Stimulated activated CD4-positive, alpha-beta T cell treated with anti-CD3 and anti-CD28 coated beads, Interleukin-1b, Interleukin-23, amount 100 ng/mL, for 24 hours (primary cell): Measurements from ENCODE around the gene MYL3.

ENCODE experiments used
- DNase-seq, 4 experiments: peaks; one replicate each; pipeline ENCODE4 v3.0.0-alpha.2; 2020; ENCODE audit warnings: low read depth in 4 of 4, low spot score in 1 of 4

Gene MYL3

DNA sequence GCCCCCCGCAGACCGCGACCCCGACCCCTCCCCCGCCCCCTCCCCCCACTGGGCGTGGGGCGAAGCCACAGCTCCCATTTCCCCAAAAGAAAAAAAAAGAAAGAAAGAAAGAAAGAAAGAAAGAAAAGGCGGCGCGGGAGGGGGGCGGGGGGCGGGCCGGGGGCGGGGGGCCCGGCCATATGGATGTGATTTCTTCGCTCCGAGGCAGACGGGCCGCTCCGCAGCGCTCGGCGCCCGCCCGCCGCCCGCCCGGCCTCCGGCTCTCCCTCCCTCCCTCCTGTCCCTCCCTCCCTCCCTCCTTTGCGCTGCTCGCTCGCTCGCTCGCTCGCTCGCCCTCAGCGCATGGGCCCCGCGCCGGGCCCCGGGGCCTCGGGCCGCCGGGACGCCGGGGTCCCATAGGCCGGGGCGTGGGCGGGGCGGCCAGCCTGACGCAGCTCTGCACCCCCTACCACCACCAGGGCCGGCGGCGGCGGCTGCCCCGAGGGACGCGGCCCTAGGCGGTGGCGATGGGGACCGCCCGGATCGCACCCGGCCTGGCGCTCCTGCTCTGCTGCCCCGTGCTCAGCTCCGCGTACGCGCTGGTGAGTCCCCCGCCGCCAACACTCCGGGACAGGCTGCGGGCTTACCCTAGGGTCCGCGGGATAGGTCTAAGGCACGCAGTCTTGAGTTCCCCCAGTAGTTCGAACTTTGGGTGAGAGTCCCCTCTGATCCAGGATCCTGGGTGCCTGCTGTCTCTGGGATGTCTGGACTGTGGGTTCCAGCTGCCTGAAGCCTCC lies 20.0 kb upstream of the MYL3 start:
- no peak for DNase-seq

- DNase-seq = no peak
Measured at GRCh38 chr3:46882377-46883053, 19.3 kb upstream of the MYL3 start.

DNA sequence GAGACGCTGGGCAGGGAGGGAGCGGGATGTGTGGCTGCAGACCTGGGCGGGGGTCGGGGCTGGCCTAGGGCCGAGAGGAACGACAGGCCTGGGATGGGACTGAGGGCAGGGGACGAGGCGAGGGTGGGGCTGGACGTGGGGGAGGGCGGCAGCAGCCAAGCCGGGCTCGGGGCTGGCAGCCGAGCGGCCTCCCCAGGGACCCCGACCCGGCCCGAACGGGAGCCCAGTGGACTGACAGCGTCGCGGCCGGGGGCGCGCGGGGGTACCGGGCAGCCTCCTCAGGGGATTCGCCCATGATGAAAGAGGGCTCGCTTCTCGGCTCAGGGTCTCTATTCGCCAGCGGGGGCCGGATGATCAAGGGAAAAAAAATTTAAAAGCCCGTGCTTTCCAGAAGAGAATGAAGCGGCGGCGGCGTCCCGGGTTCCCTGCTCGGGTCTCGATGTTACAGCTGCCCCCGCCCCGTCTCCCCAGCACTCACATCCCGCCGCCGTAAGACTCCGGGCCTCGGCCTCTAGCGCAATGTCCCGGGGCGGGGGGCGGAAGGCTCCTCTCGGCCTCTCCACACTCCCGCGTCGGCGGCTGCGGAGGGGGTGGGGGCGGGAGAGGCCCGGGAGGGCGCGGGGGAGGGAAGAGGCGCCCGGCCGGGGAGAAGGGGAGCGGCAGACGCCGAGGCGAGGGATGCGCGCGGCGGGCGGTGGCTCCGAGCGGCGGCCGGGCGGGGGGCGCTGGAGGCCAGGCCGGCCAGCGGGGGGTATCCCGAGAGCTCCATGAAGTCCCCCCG lies 18.5 kb upstream of the MYL3 start:
- DNase-seq = no peak

DNA sequence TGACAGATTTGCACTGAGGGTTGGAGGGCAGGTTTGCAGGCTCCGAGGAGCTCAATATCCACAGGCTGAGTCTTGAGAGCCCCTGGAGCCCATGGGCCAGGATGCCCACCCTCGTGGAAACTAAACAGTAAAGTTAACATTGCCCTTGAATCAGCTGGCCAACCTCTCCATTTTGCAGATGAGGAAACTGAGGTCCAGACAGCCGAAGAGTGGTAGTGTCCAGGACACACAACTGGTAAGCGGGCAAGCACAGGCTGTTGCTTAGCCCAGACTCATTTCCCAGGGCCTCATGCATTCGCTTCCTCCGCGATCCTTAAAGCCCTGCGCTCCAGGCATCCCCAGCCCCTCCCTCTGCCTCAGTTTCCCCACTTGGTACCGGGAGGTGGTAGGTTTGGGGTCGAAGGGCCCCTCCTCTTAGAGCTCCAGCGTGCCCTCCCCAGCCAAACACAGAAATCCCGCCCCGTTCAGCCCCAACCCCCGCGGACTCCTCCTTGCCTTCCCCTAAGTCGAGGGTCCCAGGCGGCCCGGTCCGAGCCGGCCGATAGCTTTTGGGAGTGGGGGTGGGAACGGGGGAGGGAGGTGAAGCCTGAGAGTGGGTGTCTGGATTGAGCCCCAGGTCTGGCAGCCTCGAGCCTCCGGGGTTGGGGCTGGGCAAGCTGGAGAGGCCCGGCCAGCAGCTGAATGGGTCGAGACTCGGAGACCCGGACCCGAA lies 17.8 kb upstream of the MYL3 start:
- DNase-seq = no peak

DNA sequence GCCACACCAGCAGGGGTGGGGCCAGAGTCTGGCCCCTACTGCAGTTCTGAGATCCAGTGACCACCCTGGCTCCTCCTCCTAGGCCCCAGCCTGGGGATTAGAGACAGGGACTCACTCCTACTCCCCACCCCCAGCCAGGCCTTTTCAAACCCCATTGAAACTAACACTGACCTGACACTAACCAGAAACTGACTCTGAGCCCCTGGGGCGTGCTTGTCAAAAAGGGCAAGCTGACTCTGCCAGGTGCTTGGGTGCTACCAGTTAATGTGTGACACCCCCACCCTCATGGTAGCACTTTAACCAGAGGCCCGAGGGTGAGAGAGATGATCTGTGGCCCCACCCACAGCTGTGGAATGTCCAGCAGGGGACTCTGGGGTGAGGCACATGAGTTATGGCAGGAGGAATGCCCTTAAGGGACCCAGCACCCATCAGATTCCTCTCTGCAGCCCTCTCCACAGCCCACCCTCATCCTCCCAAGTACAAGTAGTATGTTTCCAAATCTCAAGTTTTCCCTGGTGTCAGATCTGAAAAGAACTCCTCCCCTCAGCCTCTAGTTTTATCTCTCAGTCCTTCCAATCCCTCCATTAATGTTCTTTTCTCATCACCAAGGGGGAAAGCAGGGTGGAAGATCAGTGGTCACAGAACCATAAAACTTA lies 15.7 kb upstream of the MYL3 start:
- DNase-seq = no peak

GRCh38 chr3:46877406-46878125 lies 14.3 kb upstream of the MYL3 start, which contains the start of gene PTH1R:
Gene PTH1R (plus strand): TSS chr3:46877721. CDS start chr3:46883560, 5,839 bp downstream.
- no peak for DNase-seq

DNA sequence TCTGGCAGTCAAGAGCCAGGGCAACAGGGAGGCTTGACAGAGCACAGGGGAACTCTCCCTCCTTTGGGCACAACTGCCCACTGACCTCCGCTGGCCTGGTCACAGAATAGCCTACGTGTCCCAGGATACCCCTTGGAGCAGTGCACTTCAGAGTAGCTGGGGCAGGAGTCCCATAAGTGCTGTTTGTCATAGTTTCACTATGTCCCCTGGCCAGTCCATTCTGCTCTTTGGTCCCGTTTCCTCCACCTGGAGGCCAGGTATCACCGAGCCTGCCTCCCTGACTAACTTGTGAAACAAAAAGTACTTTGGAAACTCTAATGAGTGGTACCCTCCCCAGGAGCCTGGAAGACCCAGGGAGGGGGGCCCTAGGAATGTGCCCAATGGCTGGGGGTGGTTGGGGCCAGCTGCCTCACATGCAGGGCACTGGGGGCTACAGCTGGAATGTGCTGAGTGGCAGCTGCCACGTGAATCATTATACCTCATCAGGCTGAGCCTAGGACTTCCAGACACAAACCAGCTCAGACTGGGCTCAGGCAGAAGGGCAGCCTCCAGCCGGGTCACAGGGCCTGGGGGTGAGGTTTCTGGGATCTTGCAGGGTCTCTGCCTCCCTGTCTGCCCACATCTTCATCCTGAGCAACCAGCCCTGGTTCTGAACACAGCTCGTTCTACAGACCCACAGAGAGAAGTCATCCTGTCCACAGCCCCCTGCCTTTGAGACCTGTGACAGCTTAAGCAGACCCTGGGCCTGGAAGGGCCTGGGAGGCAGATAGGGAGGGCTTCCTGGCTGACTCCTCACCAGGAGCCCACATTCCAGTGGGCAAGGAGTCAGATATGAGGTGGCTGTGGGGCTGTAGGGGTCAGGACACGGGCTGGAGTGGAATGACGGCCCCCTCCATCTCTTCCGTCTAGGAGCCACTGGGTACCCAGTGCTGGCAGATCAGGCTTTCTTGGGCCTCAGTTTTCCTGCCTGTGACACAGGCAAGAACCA lies 13.4 kb upstream of the MYL3 start:
- DNase-seq = no peak

- DNase-seq = no peak
Measured at GRCh38 chr3:46875560-46875959, 12.3 kb upstream of the MYL3 start.

GRCh38 chr3:46874430-46874829 lies 11.2 kb upstream of the MYL3 start:
- DNase-seq = no peak

GRCh38 chr3:46873521-46873920 lies 10.3 kb upstream of the MYL3 start:
- no peak for DNase-seq

DNA sequence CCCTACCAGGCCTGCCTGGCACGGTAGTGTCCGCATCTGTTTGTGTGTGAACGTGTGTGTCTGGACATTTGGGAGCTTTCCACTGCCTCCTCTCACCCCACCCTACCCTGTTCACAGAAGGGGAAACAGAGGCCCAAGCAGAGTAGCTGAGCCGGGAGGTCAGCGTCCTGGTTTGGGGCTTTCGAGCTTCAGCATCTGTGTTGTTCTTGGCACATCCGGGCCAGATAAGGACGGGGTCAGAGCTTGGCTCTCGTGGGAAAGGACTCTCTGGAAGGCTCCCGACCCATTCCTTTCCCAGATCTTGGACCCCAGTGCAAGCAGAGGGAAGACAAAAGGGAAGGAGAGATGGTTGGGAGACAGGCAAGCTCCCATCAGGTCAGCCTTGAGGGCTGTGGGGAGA lies 8.0 kb upstream of the MYL3 start:
- DNase-seq = no peak

DNA sequence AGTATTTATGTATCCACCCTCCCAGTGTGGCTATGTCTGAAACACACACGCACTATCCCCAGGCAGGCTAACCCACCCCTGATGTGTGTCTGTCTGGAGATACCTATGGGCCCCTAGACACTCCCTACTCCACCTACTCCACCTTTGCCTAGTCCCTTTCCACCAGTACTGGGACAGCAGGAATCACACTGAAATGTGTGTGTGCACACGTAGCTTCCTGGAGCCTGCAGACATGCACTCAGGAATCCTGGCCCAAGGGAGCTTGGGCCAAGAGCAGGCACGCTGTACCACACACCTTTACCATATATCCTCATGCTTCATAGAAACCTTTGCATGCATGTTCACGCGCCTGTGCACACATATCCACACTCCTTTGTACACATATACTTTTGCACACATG lies 7.4 kb upstream of the MYL3 start:
- DNase-seq = no peak

DNA sequence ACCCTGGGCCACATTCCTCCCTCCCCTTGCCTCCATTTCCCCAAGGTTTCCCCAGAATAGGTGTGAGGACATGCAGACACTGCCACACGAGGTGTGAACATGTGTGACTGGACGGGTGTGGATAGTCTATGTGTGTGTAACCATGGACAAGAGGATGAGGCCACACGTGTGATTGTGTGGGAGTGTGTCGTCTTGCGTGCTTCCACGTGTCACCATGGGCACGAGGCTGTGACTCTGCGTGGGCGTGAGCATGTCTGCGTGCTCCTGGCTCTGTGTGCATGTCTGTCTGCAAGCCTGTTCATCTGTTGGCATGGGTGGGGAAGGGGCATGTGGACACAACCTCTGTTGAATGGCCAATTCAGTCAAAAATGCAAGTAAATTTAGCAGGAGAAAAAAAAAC lies 6.2 kb upstream of the MYL3 start:
- DNase-seq = no peak

GRCh38 chr3:46868948-46869347 lies 5.7 kb upstream of the MYL3 start:
- no peak for DNase-seq

DNA sequence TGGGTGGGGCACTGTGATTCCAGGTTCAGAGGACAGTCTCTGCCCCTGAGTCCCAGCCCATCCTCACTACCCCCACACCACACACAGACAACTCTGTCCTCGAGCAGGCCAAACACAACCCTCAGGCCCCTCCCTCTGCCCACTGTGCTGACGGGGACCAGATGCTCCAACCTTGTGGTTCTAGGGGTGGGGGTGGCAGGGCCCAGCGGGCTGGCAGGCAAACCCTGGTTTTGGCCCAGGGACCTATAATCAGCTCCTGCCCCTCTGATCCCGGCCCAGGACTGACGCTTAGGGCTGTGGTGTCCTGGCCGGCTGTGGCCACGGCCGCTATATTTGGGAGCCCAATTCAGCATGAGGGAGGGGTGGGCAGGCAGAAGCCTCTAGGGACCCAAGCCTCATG lies 5.0 kb upstream of the MYL3 start:
- DNase-seq = no peak

GRCh38 chr3:46867550-46867898 lies 4.3 kb upstream of the MYL3 start:
- no peak for DNase-seq

DNA sequence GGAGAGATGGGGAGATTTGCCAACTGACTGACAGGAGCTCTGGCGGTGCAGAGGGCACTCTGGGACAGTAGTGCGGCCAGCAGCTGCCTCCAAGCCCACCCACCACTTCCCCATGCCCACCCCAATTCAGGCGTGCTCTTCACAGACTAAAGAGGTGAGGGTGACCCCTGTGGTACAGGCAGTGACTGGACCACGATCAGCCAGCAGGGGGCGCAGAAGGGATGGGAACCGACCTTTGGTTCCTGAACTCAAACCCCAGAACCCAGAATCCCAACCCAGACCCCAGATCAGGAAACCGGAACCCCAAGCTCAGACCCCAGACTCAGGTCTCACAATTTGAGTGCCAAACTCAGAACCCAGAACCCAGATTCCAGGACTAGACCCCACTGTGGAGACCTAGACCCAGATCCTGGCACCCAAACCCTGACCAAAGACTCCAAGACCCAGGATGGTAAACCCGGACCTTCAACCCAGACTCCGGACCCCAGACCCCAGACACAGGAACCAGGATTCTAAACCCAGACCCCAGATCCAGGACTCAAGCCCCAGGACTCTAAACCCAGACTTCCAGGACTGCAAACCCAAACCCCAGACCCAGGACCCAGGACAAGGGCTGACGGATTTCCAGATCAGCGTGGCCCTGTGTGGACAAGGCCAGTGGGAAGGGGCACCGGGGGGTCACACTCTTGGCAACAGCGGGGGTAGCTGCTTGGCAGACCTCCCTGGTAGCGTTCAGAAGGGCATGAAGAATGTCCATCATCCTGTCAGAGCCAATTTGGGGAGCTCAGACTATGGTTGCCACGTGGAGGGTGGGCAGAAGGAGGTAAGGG lies 3.7 kb upstream of the MYL3 start:
- DNase-seq = peak; percentile 66 to 92 (median 82)

- no peak for DNase-seq
Measured at GRCh38 chr3:46866032-46866595, 2.9 kb upstream of the MYL3 start.
